HS-5 (cell line): ENCODE measurements around the gene PTPRS.
"Not testable (repeated sequence)": the region's sequence is repeated elsewhere in the genome, so short reads cannot be mapped to it uniquely, and the experiment has no call there.

Experiments used
- DNase-seq: peaks from one replicate; pipeline ENCODE4 v3.0.0-alpha.2; 2012; ENCODE audit warnings: low read depth

PTPRS gene

DNA sequence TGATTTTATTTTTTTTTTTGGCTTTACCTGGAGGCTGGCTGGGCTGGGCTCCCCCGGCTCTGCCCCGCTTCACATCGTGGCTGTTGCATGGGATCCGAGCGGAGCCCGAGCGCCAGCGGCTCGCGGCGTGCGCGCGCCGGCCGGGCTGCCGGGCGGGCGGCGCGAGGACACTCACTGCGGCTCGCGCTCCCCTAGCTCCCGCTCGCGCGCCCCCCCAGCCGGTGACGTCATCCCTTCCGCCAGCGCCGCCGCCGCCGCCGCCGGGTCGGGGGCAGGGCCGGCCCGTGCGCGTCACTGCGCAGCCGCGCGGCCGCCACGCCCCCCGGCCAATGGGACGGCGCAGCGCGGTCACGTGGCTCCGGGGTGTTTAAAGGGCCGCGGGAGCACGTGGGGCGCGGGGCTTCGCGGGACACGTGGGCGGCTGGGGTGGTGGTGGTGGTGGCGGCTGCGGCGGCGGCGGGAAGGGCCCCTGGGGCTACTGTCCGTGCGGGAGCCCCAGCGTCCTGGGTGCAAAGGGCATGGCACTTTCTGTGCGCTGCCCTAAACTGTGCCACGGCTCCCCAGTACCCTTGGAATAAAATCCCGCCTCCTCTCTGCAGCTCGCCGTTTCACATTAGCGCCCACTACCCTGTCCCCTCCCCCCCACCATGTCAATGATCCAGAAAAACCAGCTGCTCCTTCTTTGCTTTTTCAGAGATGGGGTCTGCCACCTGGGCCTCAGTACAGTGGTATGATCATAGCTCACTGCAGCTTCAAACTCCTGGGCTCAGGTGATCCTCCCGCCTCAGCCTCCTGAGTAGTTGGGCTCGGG, at the start of gene PTPRS:
Gene PTPRS (minus strand): TSS at position 176 of the 811 bp plus-strand sequence. CDS start 54,672 bp downstream, outside the sequence.
- peak; percentile 10 for DNase-seq

DNA sequence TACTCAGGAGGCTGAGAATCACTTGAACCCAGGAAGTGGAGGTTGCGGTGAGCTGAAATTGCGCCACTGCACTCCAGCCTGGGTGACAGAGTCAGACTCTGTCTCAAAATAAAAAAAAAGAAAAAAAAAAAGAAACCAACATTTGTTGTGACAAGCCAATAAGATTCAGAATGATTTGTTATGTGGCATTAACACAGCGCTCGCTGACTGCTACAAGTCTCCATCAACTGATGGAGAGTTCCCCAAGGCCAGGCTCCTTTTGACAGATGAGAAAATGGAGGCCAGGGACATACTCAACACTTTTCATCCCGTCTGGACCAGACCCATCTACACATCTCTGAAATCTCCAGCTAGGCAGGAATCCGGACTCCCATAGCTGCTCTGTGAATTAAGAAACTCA, 48.7 kb upstream of the PTPRS start:
- no peak for DNase-seq

DNA sequence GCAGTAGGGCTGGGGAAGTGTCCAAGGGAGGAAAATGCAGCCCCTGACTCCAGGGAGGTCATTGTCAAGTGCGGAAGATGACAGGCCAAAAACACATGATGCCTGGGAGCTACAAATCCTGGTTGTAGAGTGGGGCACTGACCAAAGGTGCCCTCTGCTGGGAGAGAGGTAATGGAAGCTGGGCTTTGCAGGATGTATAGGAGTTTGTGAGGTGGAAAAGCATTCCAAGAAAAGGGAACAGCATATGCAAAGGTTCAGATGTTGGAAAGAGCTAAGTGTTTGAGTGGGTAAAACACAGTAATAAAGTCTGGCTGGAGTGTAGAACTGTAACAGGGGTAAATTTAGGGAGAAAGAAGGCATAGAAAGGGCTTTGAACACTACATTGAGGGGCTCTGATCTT, 46.9 kb upstream of the PTPRS start:
- DNase-seq = no peak

DNA sequence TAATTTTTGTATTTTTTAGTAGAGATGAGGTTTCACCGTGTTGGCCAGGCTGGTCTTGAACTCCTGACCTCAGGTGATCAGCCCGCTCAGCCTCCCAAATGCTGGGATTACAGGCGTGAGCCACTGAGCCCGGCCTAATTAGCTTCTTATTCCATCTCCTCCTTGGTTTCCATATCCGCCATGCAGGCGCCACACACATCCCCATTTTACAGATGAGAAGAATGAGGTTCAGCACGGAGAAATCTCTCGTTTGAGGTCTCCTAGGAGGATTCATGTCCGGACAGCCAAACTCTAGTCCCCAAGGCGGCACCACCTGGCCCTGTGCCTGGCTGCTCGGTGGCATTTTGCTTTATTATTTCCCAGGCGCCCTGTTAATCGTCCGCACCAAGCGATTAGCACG, 46.2 kb upstream of the PTPRS start:
- no peak for DNase-seq

DNA sequence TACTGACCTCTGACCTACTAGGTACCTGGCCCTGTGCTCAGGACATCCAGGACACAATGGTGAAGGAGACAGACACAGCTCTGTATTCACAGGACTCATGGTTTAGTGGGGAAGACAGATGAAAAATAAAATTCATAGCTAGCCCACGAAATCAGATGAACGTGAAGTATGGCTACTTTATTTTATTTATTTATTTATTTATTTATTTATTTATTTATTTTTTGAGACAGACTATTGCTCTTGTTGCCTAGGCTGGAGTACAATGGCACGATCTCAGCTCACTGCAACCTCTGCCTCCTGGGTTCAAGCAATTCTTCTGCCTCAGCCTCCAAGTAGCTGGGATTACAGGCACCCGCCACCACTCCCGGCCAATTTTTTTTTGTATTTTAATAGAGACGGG, 40.6 kb upstream of the PTPRS start:
- DNase-seq = not testable (repeated sequence)

DNA sequence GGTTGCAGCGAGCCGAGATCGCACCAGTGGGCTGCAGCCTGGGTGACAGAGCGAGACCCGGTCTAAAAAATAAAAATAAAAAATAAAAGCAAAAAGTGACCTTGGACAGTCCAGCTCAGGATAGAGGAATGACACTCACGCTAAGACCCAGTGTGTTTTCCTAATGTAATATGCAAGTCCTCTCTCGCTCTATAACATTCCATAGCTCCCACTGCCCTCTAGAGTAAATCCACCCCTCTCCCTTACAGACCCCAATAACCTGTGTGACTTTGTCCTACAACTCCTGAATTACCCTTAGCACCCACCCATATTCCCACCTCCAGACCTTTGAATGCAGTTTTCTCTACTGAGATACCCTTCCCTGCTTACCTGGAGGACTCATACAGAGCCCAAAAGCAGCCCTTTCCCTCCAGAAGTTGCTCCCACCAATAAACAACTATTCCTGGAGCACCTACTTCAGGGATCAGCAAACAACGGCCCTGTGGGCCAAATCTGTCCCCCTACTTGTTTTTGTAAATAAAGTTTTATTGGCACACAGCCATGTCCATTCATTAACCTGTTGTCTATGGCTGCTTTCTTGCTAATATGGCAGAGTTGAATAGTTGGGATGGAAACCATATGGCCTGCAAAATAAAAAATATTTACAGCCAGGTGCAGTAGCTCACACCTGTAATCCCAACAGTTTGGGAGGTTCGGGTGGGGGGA, 39.8 kb upstream of the PTPRS start:
- no peak for DNase-seq

DNA sequence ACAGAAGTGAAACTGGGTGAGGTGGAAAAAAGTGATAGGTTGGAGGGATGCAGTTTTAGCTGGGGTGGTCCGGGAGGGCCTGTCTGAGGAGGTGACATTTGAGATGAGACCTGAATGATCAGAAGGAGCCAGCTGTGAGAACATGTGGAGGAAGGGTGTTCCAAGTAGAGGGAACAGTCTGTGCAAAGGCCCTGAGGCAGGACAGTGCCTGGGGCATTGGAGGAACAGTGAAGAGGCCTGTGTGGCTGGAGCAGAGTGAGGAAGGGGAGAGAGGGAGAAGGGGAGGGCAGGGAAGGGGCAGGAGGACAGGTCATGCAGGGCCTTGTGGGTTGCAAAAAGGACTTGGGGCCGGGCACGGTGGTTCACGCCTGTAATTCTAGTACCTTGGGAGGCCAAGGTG, 36.3 kb upstream of the PTPRS start:
- no peak for DNase-seq

DNA sequence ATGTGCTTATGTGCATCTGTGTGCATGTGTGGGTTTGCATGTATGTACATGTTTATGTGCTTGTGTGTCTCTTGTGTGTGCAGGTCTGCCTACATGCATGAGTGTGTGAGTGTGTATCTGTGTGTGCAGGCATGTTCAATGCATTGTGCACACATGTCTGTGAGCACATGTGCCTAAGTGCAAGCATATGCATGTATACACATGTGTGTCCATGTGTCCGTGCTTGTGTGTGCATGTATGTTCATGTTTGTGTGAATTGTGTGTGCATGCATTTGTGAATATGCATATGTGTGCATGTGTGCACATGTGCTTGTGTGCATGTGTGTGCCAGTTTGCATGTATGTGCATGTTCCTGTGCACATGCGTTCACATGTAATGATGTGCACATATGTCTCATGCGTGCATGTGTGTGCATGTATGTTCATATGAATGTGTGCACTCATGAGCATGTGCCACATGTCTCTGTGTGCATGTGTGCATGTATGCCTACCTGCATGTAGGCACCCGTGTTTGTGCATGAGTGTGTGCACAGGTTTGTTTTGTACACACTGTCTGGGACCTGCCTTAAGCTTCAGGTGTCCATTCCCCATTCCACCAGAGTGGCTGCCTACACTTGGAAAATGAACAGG, 32.1 kb upstream of the PTPRS start:
- DNase-seq = no peak

DNA sequence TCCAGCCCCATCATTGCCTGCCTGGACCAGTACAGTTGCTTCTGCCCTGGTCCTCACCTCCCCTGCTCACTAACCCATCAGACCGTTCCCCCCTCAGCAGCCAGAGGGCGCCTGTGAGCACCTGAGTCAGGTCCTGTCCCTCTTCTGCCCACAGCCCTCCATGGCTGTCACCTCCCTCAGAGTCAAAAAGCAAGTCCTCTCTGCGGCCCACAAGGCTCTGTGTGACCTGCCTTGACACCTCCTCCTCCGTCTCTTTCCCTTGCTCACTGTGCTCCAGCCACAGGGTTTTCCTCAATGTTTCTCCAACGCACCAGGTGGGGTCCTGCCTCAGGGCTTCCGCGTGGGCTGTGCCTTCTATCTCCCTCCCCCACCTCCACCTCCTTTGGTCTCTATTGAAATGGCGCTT, 29.4 kb upstream of the PTPRS start:
- no peak for DNase-seq

DNA sequence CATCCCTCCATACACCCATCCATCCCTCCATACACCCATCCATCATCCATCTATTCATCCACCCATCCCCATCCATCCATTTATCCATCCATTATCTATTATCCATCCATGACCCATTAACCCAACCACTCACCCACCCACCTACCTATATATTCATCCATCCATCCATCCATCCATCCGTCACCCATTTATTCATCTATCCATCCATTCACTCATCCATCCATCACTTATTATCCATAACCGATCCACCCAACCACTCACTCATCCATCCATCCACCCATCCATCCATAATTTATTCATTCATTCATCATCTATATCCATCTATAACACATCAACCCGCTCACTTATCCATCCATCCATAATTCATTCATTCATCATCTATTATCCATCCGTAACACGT, 28.7 kb upstream of the PTPRS start:
- DNase-seq = no peak

DNA sequence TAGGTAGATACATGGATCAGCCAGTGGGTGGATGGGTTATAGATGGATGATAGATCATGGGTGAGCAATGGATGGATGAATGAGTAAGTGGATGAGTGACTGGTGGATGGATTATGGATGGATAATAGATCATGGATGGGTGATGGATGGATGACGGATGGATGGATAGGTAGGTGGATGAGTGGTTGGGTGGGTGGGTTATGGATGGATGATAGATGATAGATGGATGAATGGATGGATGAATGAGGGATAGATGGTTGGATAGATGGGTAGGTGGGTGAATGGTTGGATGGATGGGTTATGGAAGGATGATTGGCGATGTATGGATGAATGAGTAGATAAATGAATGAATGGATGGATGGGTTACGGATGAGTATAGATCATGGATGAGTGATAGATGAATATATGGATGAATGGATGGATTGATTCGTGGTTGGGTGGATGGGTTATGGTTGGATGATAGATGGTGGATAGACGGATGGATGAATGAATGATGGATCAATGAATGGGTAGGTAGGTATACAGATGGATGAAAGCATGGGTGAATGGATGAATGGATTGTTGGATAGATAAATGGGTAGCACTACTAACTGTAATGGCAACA, 27.0 kb upstream of the PTPRS start:
- no peak for DNase-seq

DNA sequence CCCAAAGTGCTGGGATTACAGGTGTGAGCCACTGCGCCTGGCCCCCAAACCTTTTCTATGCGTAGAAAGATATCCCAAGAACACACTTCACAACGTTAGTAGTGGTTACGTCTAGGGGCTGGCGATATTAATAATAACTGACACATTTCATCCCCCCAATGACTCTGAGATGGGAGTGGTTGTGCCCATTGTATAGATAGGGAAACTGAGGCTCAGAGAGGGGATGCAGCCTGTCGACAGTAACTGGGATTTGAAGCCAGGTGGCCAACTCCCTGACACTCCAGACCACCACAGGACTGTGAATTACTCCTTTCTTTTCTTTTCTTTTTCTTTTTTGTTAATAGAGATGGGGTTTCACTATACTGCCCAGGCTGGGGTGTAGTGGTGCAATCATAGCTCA, 25.3 kb upstream of the PTPRS start:
- no peak for DNase-seq

DNA sequence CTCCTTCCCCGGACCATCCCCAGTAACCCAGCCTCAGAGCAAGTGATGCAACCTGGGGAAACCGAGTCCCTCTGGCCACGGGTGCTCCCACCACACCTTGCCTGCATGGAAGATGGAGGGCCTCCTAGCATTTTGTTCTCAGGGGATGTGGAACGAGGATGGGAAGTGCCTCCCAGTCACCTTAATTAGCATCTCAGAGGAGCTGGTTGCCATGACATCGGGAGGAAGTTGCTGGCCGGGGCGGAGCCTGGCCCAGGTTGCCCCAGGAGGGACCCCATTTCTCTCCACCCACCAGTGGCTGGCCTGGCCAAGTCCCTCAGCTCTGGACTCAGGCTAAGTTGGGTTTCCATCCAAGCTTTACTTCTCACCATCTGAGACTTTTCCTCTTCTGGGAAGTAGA, 24.1 kb upstream of the PTPRS start:
- DNase-seq = no peak

DNA sequence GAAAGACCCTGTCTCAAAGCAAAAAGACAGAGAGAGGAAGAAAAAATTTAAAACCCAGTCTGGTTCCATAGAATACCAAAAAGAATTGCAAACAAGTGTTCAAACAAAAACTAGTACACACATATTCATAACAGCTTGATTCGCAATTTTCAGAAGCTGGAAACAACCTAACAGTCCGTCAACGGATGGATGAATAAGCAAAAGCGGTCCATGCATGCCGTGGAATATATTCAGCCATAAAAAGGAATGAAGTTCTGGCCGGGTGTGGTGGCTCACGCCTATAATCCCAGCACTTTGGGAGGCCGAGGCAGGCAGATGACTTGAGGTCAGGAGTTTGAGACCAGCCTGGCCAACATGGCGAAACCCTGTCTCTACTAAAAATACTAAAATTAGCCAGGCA, 21.2 kb upstream of the PTPRS start:
- not testable (repeated sequence) for DNase-seq

DNA sequence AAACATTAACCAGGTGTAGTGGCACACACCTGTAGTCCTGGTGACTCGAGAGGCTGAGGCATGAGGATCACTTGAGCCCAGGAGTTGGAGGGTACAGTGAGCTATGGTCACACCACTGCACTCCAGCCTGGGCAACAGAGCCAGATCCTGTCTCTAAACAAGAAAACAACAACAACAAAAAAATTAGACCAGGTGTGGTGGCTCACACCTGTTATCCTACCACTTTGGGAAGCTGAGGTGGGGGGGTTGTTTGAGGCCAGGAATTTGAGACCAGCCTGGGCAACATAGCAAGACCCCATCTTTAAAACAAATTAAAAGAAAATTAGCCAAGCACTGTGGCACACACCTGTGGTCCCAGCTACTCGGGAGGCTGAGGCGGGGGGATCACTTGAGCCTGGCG, 20.8 kb upstream of the PTPRS start:
- DNase-seq = no peak

DNA sequence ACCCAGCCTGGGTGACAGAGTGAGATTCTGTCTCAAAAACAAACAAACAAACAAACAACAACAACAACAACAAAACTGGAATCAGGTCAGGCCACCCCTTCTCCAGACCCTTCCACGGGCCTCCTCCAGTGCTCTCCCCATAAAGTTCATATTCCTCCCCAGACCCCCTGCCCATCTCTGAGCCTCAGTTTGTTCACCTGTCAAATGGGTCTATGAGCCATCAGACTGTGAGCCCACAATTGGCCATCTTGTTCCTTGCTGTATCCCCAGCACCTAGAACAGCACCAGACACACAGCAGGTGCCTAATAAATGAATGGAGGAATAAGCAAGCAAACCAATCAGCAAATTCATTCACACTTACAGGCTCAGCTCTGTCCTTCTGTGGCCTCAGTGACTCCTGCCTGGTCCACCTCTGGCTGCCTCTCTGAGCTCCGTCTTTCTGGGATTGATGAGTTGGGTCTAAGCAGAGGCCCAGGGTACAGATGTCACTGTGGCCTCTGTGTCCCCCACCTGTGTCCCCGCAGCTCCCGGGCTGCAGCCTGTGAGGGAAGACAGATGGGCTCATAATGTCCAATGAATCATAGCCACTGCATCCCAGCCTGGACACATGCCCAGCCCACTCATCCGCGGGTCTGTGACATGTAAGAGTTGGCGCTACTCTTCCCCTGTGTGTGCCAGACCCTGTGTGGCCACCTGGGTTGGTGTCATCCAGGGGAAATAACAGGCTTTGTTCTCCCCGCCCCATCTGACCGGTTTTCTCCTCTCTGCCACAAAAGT, 19.6 kb upstream of the PTPRS start:
- no peak for DNase-seq

DNA sequence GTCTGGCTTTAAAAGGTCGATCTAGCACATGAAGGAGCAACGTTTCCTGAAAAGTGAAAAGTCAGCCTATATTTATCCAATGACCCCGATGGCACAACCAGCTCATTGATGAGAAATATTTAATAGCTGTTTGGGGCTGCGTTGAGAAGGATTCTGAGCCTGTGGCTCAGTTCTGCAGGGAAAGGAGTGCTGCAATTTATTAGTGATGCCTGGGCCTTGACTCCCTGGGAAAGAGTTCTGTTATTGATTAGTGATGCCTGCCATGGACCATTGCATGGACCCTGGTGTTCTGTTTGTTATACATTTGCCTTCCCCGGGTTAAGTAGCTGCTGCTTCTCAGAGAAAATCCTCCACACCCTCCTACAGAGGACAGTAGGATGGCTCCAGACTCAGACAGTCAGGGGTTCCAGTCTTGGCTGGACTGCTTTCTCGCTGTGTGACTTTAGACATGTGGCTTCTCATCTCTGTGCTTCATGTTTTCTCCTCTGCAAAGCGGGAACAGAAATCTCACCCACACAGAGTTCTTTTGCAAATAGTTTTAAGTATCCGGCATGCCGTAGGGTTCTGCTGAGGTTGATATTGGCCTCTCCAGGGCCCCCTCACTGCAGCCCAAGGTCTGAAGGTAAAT, 17.7 kb upstream of the PTPRS start:
- DNase-seq = no peak

DNA sequence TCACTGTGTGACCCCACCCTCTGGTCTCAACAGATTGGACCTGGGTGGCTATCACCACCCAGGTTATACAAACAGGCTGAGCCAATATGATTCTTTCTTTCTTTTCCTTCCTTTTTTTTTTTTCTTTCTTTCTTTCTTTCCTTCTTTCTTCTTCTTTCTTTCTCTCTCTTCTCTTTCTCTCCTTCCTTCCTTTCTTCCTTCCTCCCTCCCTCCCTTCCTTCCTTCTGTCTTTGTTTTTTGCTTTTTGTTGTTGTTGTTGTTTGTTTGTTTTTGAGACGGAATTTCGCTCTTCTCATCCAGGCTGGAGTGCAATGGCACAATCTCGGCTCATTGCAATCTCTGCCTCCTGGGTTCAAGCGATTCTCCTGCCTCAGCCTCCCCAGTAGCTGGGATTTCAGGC, 17.0 kb upstream of the PTPRS start:
- no peak for DNase-seq

DNA sequence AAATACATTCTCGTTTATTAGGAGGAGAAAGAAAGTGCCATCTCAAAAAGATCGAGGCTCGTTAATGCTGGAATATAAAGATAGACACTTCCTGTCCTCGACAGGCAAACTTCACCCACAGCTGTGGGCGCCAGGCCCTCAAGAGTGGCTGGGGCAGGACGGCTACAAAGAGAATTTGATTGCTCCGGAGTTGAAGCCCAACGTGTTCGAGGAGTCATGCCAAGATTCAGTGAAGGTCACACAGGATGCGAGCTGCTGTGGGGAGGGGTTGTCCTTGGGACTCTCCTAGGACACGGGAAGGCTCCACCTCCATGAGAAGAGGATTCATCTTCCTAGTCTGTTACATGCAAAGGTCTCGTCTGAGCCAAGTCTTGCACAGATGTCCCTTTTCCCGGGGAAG, 16.3 kb upstream of the PTPRS start:
- DNase-seq = no peak

DNA sequence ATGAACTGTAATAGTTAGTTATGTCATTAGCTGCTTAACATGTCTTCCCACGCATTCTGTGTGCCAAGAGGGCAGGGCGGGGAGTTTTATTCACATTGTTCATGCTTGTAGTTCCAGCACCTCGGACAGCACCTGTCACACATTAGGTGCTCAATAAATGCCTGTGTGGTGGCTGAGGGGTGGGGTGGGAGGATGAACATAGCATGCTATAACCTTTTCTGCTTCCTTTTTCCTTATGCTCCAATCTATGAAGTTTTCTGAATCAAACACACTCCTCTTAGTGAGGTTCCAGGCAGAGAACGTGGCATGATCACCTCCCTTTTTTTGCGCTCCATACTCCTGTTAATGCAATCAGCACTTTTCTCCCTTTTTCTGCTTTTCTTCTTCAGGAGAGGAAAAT, 15.8 kb upstream of the PTPRS start:
- no peak for DNase-seq

DNA sequence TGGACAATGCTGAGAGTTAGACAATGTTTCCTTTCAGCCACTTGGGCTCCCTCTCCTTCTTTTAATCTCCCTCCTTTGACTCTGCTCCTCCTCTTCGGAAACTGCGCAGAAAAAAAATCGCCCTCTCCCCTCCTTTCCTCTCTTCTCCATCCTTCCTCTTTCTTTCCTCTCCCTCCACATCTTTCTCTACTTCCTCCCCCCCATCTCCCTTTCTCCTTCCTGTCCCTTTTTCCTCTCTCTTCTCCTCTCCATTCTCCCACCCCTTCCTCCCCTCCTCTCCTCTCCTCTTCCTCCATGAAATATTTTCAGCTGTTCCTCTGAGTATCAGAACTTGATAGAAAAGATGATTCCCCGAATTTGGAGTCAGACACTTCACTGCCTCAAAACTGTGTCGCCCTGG, 15.1 kb upstream of the PTPRS start:
- DNase-seq = no peak

DNA sequence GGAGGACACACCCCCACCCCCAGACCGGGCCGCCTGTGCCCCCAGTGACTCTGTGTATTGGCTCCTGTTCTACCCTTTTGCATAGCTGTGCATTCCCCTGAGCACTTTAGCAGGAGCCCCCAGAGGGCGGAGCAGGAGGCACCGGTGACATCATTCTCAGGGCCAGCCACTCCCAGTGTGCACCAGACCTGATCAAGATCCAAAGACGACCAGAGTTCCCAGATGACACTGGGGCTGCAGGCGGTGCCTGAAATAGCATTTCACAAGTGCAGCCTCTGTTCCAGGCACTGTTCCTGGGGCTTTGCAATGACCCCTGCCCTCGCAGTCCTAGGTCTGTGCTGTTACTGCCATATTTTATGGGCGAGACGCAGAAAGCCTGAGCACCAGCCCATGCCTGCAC, 14.5 kb upstream of the PTPRS start:
- DNase-seq = no peak
